SK-N-SH (cell line): ENCODE results near the gene ATP8A2.

Experiments used
- EZH2phosphoT487 ChIP-seq: fragments of 200-600 bp; sonication (generic); IDR thresholded peaks from 2 replicates; pipeline ENCODE4 v1.6.1; 2017; ENCODE audit warnings: low read depth, mixed run types, mild to moderate bottlenecking, antibody characterized with exemption, moderate library complexity, borderline replicate concordance
- GABPA ChIP-seq: IDR thresholded peaks from 2 replicates; pipeline ENCODE4 v1.4.0; 2012; ENCODE audit warnings: low read depth, mild to moderate bottlenecking
- JUND ChIP-seq: IDR thresholded peaks from 2 replicates; pipeline ENCODE4 v1.4.0; 2012
- MEF2A ChIP-seq: IDR thresholded peaks from 2 replicates; pipeline ENCODE4 v1.4.0; 2012; ENCODE audit warnings: low read depth, borderline replicate concordance
- NFIC ChIP-seq: IDR thresholded peaks from 2 replicates; pipeline ENCODE4 v1.4.0; 2012; ENCODE audit warnings: borderline replicate concordance
- RAD21 ChIP-seq: IDR thresholded peaks from 2 replicates; pipeline ENCODE4 v1.6.1; 2012; ENCODE audit warnings: mild to moderate bottlenecking, low read length
- RXRA ChIP-seq: IDR thresholded peaks from 2 replicates; pipeline ENCODE4 v1.4.0; 2012; ENCODE audit warnings: low read depth, mild to moderate bottlenecking, borderline replicate concordance
- SMC3 ChIP-seq: IDR thresholded peaks from 2 replicates; pipeline ENCODE4 v1.6.1; 2012; ENCODE audit warnings: low read depth, low read length, improper control_type of control experiment
- TCF12 ChIP-seq: IDR thresholded peaks from 2 replicates; pipeline ENCODE4 v1.4.0; 2012
- YY1 ChIP-seq: IDR thresholded peaks from 2 replicates; pipeline ENCODE4 v1.4.0; 2012; ENCODE audit warnings: low read depth, mild to moderate bottlenecking
- TF ChIP-seq, protein P1 (sequence below): fragments of 200-600 bp; sonication (generic); IDR thresholded peaks from 2 replicates; pipeline ENCODE4 v1.6.1; 2017; ENCODE audit warnings: antibody characterized with exemption, mild to moderate bottlenecking, moderate library complexity
- TF ChIP-seq, protein P2 (sequence below): fragments of 150-350 bp; IDR thresholded peaks from 2 replicates; pipeline ENCODE4 v1.6.1; 2016; ENCODE audit warnings: mild to moderate bottlenecking, low read depth, low read length
- TF ChIP-seq, protein P3 (sequence below): IDR thresholded peaks from 2 replicates; pipeline ENCODE4 v1.4.0; 2012; ENCODE audit warnings: low read depth, borderline replicate concordance

DNA sequence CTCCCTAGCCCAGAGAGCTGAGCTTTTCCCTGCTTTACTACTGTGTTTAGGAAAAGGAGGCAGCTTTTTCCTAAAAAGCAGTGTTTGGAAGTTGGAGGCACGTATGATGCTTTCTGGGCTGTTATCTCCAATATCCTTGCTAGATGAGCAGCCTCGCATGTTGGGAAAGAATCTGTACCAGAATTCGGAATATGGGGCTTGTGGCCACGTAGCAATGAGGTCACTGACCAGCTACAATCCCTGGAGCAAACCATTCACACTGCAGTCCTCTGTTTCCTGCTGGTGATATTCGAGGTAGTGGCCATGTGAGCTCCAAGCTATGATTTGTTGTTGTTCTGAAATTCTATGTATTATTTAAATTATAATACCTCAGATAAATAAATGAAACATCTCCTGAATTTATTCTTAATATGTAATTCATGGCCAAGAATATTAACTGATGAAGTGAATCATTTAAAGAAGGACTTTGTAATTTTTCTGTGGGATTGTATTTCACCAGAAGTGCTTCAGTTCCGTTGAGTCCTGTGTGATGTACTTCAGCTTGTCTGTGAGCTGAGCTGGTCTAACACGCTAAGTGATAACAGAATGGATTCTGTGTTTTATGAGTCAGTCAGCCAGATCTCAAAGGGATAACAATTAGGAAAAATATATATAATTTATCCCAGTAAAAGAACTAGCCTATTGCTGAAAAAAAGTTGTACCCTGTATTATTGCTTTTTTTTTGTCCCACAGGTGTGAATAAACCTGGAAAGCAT, 360.5 kb downstream of the ATP8A2 start:
- TF ChIP-seq, protein P1, sequence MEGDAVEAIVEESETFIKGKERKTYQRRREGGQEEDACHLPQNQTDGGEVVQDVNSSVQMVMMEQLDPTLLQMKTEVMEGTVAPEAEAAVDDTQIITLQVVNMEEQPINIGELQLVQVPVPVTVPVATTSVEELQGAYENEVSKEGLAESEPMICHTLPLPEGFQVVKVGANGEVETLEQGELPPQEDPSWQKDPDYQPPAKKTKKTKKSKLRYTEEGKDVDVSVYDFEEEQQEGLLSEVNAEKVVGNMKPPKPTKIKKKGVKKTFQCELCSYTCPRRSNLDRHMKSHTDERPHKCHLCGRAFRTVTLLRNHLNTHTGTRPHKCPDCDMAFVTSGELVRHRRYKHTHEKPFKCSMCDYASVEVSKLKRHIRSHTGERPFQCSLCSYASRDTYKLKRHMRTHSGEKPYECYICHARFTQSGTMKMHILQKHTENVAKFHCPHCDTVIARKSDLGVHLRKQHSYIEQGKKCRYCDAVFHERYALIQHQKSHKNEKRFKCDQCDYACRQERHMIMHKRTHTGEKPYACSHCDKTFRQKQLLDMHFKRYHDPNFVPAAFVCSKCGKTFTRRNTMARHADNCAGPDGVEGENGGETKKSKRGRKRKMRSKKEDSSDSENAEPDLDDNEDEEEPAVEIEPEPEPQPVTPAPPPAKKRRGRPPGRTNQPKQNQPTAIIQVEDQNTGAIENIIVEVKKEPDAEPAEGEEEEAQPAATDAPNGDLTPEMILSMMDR = no peak
- TF ChIP-seq RXRA (no peak), YY1 (no peak), GABPA (no peak), JUND (no peak), SMC3 (no peak), TCF12 (no peak), MEF2A (no peak), EZH2phosphoT487 (no peak), NFIC (no peak), RAD21 (no peak)
- TF ChIP-seq, protein P2, sequence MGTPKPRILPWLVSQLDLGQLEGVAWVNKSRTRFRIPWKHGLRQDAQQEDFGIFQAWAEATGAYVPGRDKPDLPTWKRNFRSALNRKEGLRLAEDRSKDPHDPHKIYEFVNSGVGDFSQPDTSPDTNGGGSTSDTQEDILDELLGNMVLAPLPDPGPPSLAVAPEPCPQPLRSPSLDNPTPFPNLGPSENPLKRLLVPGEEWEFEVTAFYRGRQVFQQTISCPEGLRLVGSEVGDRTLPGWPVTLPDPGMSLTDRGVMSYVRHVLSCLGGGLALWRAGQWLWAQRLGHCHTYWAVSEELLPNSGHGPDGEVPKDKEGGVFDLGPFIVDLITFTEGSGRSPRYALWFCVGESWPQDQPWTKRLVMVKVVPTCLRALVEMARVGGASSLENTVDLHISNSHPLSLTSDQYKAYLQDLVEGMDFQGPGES = no peak
- TF ChIP-seq, protein P3, sequence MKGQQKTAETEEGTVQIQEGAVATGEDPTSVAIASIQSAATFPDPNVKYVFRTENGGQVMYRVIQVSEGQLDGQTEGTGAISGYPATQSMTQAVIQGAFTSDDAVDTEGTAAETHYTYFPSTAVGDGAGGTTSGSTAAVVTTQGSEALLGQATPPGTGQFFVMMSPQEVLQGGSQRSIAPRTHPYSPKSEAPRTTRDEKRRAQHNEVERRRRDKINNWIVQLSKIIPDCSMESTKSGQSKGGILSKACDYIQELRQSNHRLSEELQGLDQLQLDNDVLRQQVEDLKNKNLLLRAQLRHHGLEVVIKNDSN = no peak
